GM12878 (cell line): ENCODE data around the gene UBASH3B. TPM values are rescaled to one million over a fixed set of nuclear protein-coding genes. Genes with fewer than 3 reads are reported as not detected.

Source experiments
- ATAC-seq: fragments of 200-7000 bp; cut with Tn5 transposase; 3 replicates; pipeline ENCODE4 v1.9.1; 2020; ENCODE audit warnings: mild to moderate bottlenecking, moderate library complexity
- BruUV-seq: library from RNA; stranded (reverse); fragments of 400-500 nt; replicated peaks from 2 replicates; lab custom pipeline; 2021; lab: Mats Ljungman, UMichigan
- CTCF ChIA-PET: fragments of 300-600 bp; sonication (Branson Sonifier 250); formaldehyde crosslinking; extraction: SDS; loops from one replicate; lab custom pipeline; 2021; ENCODE audit warnings: inconsistent platforms; lab: Yijun Ruan, JAX
- POLR2A ChIA-PET: fragments of 350-600 bp; formaldehyde crosslinking; extraction: SDS; loops from one replicate; lab custom pipeline; 2021; ENCODE audit warnings: inconsistent platforms; lab: Charles Lee
- RAD21 ChIA-PET: fragments of 300-600 bp; sonication (Branson Sonifier 250); formaldehyde crosslinking; loops from one replicate; lab custom pipeline; 2023; ENCODE audit warnings: antibody characterized with exemption; ENCODE audit not compliant: unreplicated experiment; lab: Charles Lee
- SMC1A ChIA-PET: fragments of 300-600 bp; sonication (Branson Sonifier 250); formaldehyde crosslinking; loops from one replicate; lab custom pipeline; 2023; ENCODE audit not compliant: unreplicated experiment, uncharacterized antibody; lab: Charles Lee
- DNase-seq: peaks from one replicate; pipeline ENCODE4 v3.0.0-alpha.2; 2011; ENCODE audit warnings: low read depth, low spot score
- FAIRE-seq: peaks from 3 replicates; lab custom pipeline; 2011; peaks lifted over from hg19 to GRCh38; lab: Jason Lieb, UNC
- H2AFZ ChIP-seq: 2 replicates; pipeline ENCODE4 v1.6.0; 2011; ENCODE audit warnings: low read depth, low read length, control low read depth; ENCODE audit not compliant: control insufficient read depth
- H3K27ac ChIP-seq: 2 replicates; pipeline ENCODE4 v1.5.1; 2011; ENCODE audit warnings: control low read depth; ENCODE audit not compliant: control insufficient read depth, insufficient read depth
- H3K27me3 ChIP-seq, 2 experiments: replicated peaks in 1 of 2; 2 replicates each; pipeline versions ENCODE4 v1.6.0 to v1.6.1; 2011; ENCODE audit warnings: low read length in 1 of 2; ENCODE audit not compliant: control insufficient read depth in 2 of 2, insufficient read depth in 2 of 2
- H3K36me3 ChIP-seq, 2 experiments: 2 replicates each; pipeline ENCODE4 v1.5.1; 2011; ENCODE audit warnings: low read length in 1 of 2; ENCODE audit not compliant: control insufficient read depth in 2 of 2, insufficient read depth in 2 of 2
- H3K4me1 ChIP-seq: 2 replicates; pipeline ENCODE4 v1.6.1; 2011; ENCODE audit warnings: mild to moderate bottlenecking, low read length, moderate library complexity, mixed read lengths; ENCODE audit not compliant: control insufficient read depth, insufficient read depth
- H3K4me2 ChIP-seq: 2 replicates; pipeline ENCODE4 v1.6.0; 2011; ENCODE audit warnings: control low read depth; ENCODE audit not compliant: control insufficient read depth, insufficient read depth
- H3K4me3 ChIP-seq: fragments of 200-600 bp; sonication (generic); 2 replicates; pipeline ENCODE4 v1.5.1; 2016
- H3K79me2 ChIP-seq: 2 replicates; pipeline ENCODE4 v1.6.0; 2011; ENCODE audit warnings: low read length; ENCODE audit not compliant: control insufficient read depth, insufficient read depth
- H3K9ac ChIP-seq: 2 replicates; pipeline ENCODE4 v1.8.0; 2011; ENCODE audit warnings: low read length, control low read depth, mixed read lengths; ENCODE audit not compliant: control insufficient read depth, insufficient read depth
- H3K9me3 ChIP-seq: replicated peaks from 3 replicates; pipeline ENCODE4 v1.5.1; 2011; ENCODE audit warnings: mild to moderate bottlenecking, low read length; ENCODE audit not compliant: control insufficient read depth, insufficient read depth
- H4K20me1 ChIP-seq: 2 replicates; pipeline ENCODE4 v1.6.0; 2011; ENCODE audit not compliant: control insufficient read depth, insufficient read depth
- CEBPB ChIP-seq, 2 experiments: fragments of 150-350 bp in 1 of 2; IDR thresholded peaks; 2 replicates each; pipeline ENCODE4 v1.6.1; 2012 to 2014; ENCODE audit warnings: low read depth in 2 of 2, low read length in 2 of 2, borderline replicate concordance in 1 of 2, inconsistent platforms in 1 of 2
- DPF2 ChIP-seq: fragments of 450-650 bp; IDR thresholded peaks from 2 replicates; pipeline ENCODE4 v1.6.1; 2017; ENCODE audit warnings: mild to moderate bottlenecking
- JUND ChIP-seq: IDR thresholded peaks from 2 replicates; pipeline ENCODE4 v1.6.1; 2012; ENCODE audit warnings: low read depth, mild to moderate bottlenecking, low read length, improper control_type of control experiment, moderate library complexity
- MTA2 ChIP-seq: fragments of 450-650 bp; IDR thresholded peaks from 2 replicates; pipeline ENCODE4 v1.6.1; 2016; ENCODE audit warnings: low read depth, mild to moderate bottlenecking, moderate library complexity
- MXI1 ChIP-seq: fragments of 150-350 bp; IDR thresholded peaks from 2 replicates; pipeline ENCODE4 v1.6.1; 2011; ENCODE audit warnings: low read depth, mild to moderate bottlenecking, inconsistent platforms, low read length, improper control_type of control experiment
- NR2C2 ChIP-seq: IDR thresholded peaks from 2 replicates; pipeline ENCODE4 v1.6.1; 2011; ENCODE audit warnings: borderline replicate concordance, low read depth; ENCODE audit not compliant: control insufficient read depth, insufficient read length
- PRDM15 ChIP-seq: fragments of 450-650 bp; formaldehyde crosslinking; IDR thresholded peaks from 2 replicates; pipeline ENCODE4 v1.4.0; 2020; ENCODE audit warnings: mild to moderate bottlenecking, moderate library complexity
- RAD21 ChIP-seq: IDR thresholded peaks from 2 replicates; pipeline ENCODE4 v1.6.1; 2011; ENCODE audit warnings: mild to moderate bottlenecking, low read depth, low read length, moderate library complexity; ENCODE audit not compliant: insufficient read depth
- SMARCA5 ChIP-seq: fragments of 450-650 bp; IDR thresholded peaks from 2 replicates; pipeline ENCODE4 v1.6.1; 2017; ENCODE audit warnings: mild to moderate bottlenecking
- TCF3 ChIP-seq: IDR thresholded peaks from 2 replicates; pipeline ENCODE4 v1.6.1; 2012; ENCODE audit warnings: low read depth, mild to moderate bottlenecking, low read length, borderline replicate concordance; ENCODE audit not compliant: insufficient read depth
- WGBS: methylation state at CpG from one replicate; pipeline ENCODE4 v1.1.6; 2016; ENCODE audit warnings: low lambda C conversion rate; ENCODE audit not compliant: insufficient replicate concordance, insufficient coverage; ENCODE audit errors: missing lambda C conversion rate; 5-methylcytosine and 5-hydroxymethylcytosine counted together
- in situ Hi-C: fragments of 300-500 bp; cut with MboI; formaldehyde crosslinking; loops from 9 replicates; pipeline ENCODE4 v1.14.3; 2018; ENCODE audit warnings: mixed read lengths
- intact Hi-C: fragments of 100-400 bp; cut with micrococcal nuclease; formaldehyde crosslinking; loops from one replicate; pipeline ENCODE4 v1.14.2; 2022; ENCODE audit not compliant: unreplicated experiment
- polyA plus RNA-seq, 11 experiments: library from polyadenylated mRNA; depleted of rRNA in 4 of 11; unstranded in 6 of 11; stranded (reverse) in 5 of 11; fragments of >200 nt; fragmentation: Nextera tagmentation in 4 of 11; fragmentation: Illumina TruSeq in 1 of 11; extraction: Ambion mirVana in 4 of 11; extraction: Trizol in 1 of 11; gene quantifications; 1 replicate in 1 of 11; 2 replicates in 10 of 11; pipeline versions ENCODE4 v1.2.1 to v1.2.3, GENCODE V29; 2011 to 2016; ENCODE audit warnings: inconsistent platforms in 2 of 11, missing spikeins in 2 of 11, low read depth in 1 of 11
- total RNA-seq, 4 experiments: library from RNA; depleted of rRNA in 3 of 4; stranded (reverse); fragments of >200 nt in 3 of 4; fragmentation: Illumina TruSeq in 1 of 4; extraction: Trizol in 1 of 4; gene quantifications; 2 replicates each; pipeline versions ENCODE4 v1.2.1 to v1.2.3, GENCODE V29; 2013 to 2021

UBASH3B gene
- total and polyA plus RNA-seq, 10 of the 15 experiments (the other 5 are each of a cell fraction or from before 2014, with no cell fraction given), result 0.18 to 3.3 (median 0.57) TPM

- DNase-seq (no peak), ATAC-seq (no peak), FAIRE-seq (no peak)
- WGBS, result 2% methylated on average over 3 of the region's 3 CpGs
- Histone ChIP-seq H3K27ac (no peak overlapping the region), H3K4me3 (no peak overlapping the region), H3K9ac (no peak overlapping the region), H4K20me1 (no peaks in the 10 kb centered on the region), H2AFZ (no peak overlapping the region), H3K4me2 (no peak overlapping the region), H3K79me2 (no peaks in the 10 kb centered on the region), H3K9me3 (no peaks in the 10 kb centered on the region), H3K36me3 (no peaks in the 10 kb centered on the region), H3K4me1 (no peaks in the 10 kb centered on the region), H3K27me3 (peaks cover 4 to 12% of the 10 kb centered on the region in 2 experiments)
- intact Hi-C loops, result no loop called here
- in situ Hi-C loops, result no loop called here
- no TSS peak for BruUV-seq
- RAD21 ChIA-PET, result no interaction called here
- TF ChIP-seq RAD21, result no peak
- TF ChIP-seq CEBPB (IDR thresholded peaks at IDR 0.05; ENCODE audit: borderline replicate concordance in 1 of 2, low read depth in 2 of 2, low read length in 2 of 2), result no peak
- no peak for TF ChIP-seq MXI1
- no peak for TF ChIP-seq MTA2
- TF ChIP-seq PRDM15 (CRISPR knock-in tag), result no peak
- TF ChIP-seq TCF3, result no peak
- no peak for TF ChIP-seq DPF2
- no peak for TF ChIP-seq NR2C2
- no peak for TF ChIP-seq SMARCA5
- no peak for TF ChIP-seq JUND
- SMC1A ChIA-PET, result interaction anchor here (0.8 kb wide), 1 partner anchor 20 kb away, joined by 3 read pairs; no protein-coding TSS in a partner anchor
- CTCF ChIA-PET, result interaction anchor here (0.8 to 1.1 kb wide), 2 partner anchors 21 to 196 kb away, joined by 3 to 5 read pairs; no protein-coding TSS in a partner anchor
- POLR2A ChIA-PET, result no interaction called here
Observed at GRCh38 chr11:122775675-122776271, 120.3 kb downstream of the UBASH3B start.
